Neural cell (in vitro differentiated cells): ENCODE data around the gene TUBA1B.

ENCODE experiments used
- EP300 ChIP-seq: fragments of 450-650 bp; conservative IDR thresholded peaks from 2 replicates; pipeline ENCODE4 v1.6.1; 2014; ENCODE audit warnings: antibody characterized with exemption, mild to moderate bottlenecking, moderate library complexity; ENCODE audit not compliant: poor library complexity, severe bottlenecking
- EZH2 ChIP-seq: fragments of 200-600, 300-800 bp; shearing (Covaris generic), sonication (generic); IDR thresholded peaks from 2 replicates; pipeline ENCODE4 v1.6.1; 2014; ENCODE audit warnings: antibody characterized with exemption, low read length, borderline replicate concordance, mild to moderate bottlenecking; ENCODE audit not compliant: insufficient read depth, poor library complexity, severe bottlenecking
- RAD21 ChIP-seq: fragments of 450-650 bp; conservative IDR thresholded peaks from 2 replicates; pipeline ENCODE4 v1.6.1; 2014; ENCODE audit warnings: antibody characterized with exemption, mild to moderate bottlenecking, moderate library complexity
- TAF1 ChIP-seq: IDR thresholded peaks from 2 replicates; pipeline ENCODE4 v1.6.1; 2012; ENCODE audit warnings: low read depth
- TF ChIP-seq, protein P1 (sequence below): fragments of 450-650 bp; IDR thresholded peaks from 2 replicates; pipeline ENCODE4 v1.5.1; 2014; ENCODE audit warnings: antibody characterized with exemption, mild to moderate bottlenecking, moderate library complexity; ENCODE audit not compliant: poor library complexity, severe bottlenecking

GRCh38 chr12:49138587-49138986 lies 7.4 kb upstream of the TUBA1B start:
- TF ChIP-seq, protein P1, sequence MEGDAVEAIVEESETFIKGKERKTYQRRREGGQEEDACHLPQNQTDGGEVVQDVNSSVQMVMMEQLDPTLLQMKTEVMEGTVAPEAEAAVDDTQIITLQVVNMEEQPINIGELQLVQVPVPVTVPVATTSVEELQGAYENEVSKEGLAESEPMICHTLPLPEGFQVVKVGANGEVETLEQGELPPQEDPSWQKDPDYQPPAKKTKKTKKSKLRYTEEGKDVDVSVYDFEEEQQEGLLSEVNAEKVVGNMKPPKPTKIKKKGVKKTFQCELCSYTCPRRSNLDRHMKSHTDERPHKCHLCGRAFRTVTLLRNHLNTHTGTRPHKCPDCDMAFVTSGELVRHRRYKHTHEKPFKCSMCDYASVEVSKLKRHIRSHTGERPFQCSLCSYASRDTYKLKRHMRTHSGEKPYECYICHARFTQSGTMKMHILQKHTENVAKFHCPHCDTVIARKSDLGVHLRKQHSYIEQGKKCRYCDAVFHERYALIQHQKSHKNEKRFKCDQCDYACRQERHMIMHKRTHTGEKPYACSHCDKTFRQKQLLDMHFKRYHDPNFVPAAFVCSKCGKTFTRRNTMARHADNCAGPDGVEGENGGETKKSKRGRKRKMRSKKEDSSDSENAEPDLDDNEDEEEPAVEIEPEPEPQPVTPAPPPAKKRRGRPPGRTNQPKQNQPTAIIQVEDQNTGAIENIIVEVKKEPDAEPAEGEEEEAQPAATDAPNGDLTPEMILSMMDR: no peak
- TF ChIP-seq RAD21 (no peak), TAF1 (no peak), EP300 (no peak), EZH2 (no peak)
